A673 (cell line): ENCODE results near the gene UTP20.

Experiments
- EZH2 ChIP-seq: fragments of 200-600 bp; sonication (generic); IDR thresholded peaks from 2 replicates; pipeline ENCODE4 v1.6.1; 2017; ENCODE audit warnings: borderline replicate concordance, low read depth, mild to moderate bottlenecking, mixed read lengths, antibody characterized with exemption, low read length; ENCODE audit not compliant: poor library complexity, severe bottlenecking
- TF ChIP-seq, protein P1 (sequence below): fragments of 300-800, 200-600 bp; sonication (generic); conservative IDR thresholded peaks from 2 replicates; pipeline ENCODE4 v1.5.1; 2017; ENCODE audit warnings: low read depth, mild to moderate bottlenecking, antibody characterized with exemption, low read length, moderate library complexity, mixed read lengths

DNA sequence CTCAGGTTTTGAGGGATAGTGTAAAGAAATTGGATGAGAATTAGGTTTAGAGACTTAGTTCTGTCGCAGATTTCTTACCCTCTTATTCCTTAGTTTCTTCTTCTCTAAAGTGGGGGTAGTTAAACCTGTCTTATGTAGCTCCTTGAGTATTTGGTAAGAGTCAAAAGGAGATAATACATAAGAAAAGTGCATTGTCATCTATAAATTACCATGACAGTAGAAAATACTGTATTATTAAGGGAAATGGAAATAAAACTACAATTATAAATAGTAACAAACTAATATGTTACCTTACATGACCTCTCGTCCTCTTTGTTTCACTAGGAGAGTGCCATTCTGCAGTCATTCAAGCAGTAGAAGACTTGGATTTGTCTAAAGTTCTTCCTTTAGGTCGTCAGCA is 49.0 kb downstream of the UTP20 start:
- TF ChIP-seq, protein P1, sequence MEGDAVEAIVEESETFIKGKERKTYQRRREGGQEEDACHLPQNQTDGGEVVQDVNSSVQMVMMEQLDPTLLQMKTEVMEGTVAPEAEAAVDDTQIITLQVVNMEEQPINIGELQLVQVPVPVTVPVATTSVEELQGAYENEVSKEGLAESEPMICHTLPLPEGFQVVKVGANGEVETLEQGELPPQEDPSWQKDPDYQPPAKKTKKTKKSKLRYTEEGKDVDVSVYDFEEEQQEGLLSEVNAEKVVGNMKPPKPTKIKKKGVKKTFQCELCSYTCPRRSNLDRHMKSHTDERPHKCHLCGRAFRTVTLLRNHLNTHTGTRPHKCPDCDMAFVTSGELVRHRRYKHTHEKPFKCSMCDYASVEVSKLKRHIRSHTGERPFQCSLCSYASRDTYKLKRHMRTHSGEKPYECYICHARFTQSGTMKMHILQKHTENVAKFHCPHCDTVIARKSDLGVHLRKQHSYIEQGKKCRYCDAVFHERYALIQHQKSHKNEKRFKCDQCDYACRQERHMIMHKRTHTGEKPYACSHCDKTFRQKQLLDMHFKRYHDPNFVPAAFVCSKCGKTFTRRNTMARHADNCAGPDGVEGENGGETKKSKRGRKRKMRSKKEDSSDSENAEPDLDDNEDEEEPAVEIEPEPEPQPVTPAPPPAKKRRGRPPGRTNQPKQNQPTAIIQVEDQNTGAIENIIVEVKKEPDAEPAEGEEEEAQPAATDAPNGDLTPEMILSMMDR, result no peak
- TF ChIP-seq EZH2, result no peak
